GM12878 (cell line): Measurements from ENCODE around the gene PDE11A. TPM values are rescaled to one million over a fixed set of nuclear protein-coding genes. Genes with fewer than 3 reads are reported as not detected.

ENCODE experiments used
- ATAC-seq: fragments of 200-7000 bp; cut with Tn5 transposase; 3 replicates; pipeline ENCODE4 v1.9.1; 2020; ENCODE audit warnings: mild to moderate bottlenecking, moderate library complexity
- BruUV-seq: library from RNA; stranded (reverse); fragments of 400-500 nt; replicated peaks from 2 replicates; lab custom pipeline; 2021; lab: Mats Ljungman, UMichigan
- CTCF ChIA-PET: fragments of 300-600 bp; sonication (Branson Sonifier 250); formaldehyde crosslinking; extraction: SDS; loops from one replicate; lab custom pipeline; 2021; ENCODE audit warnings: inconsistent platforms; lab: Yijun Ruan, JAX
- POLR2A ChIA-PET: fragments of 350-600 bp; formaldehyde crosslinking; extraction: SDS; loops from one replicate; lab custom pipeline; 2021; ENCODE audit warnings: inconsistent platforms; lab: Charles Lee
- RAD21 ChIA-PET: fragments of 300-600 bp; sonication (Branson Sonifier 250); formaldehyde crosslinking; loops from one replicate; lab custom pipeline; 2023; ENCODE audit warnings: antibody characterized with exemption; ENCODE audit not compliant: unreplicated experiment; lab: Charles Lee
- SMC1A ChIA-PET: fragments of 300-600 bp; sonication (Branson Sonifier 250); formaldehyde crosslinking; loops from one replicate; lab custom pipeline; 2023; ENCODE audit not compliant: unreplicated experiment, uncharacterized antibody; lab: Charles Lee
- DNase-seq: peaks from one replicate; pipeline ENCODE4 v3.0.0-alpha.2; 2011; ENCODE audit warnings: low read depth, low spot score
- FAIRE-seq: peaks from 3 replicates; lab custom pipeline; 2011; peaks lifted over from hg19 to GRCh38; lab: Jason Lieb, UNC
- H2AFZ ChIP-seq: 2 replicates; pipeline ENCODE4 v1.6.0; 2011; ENCODE audit warnings: low read depth, low read length, control low read depth; ENCODE audit not compliant: control insufficient read depth
- H3K27ac ChIP-seq: 2 replicates; pipeline ENCODE4 v1.5.1; 2011; ENCODE audit warnings: control low read depth; ENCODE audit not compliant: control insufficient read depth, insufficient read depth
- H3K27me3 ChIP-seq, 2 experiments: replicated peaks in 1 of 2; 2 replicates each; pipeline versions ENCODE4 v1.6.0 to v1.6.1; 2011; ENCODE audit warnings: low read length in 1 of 2; ENCODE audit not compliant: control insufficient read depth in 2 of 2, insufficient read depth in 2 of 2
- H3K36me3 ChIP-seq, 2 experiments: 2 replicates each; pipeline ENCODE4 v1.5.1; 2011; ENCODE audit warnings: low read length in 1 of 2; ENCODE audit not compliant: control insufficient read depth in 2 of 2, insufficient read depth in 2 of 2
- H3K4me1 ChIP-seq: 2 replicates; pipeline ENCODE4 v1.6.1; 2011; ENCODE audit warnings: mild to moderate bottlenecking, low read length, moderate library complexity, mixed read lengths; ENCODE audit not compliant: control insufficient read depth, insufficient read depth
- H3K4me2 ChIP-seq: 2 replicates; pipeline ENCODE4 v1.6.0; 2011; ENCODE audit warnings: control low read depth; ENCODE audit not compliant: control insufficient read depth, insufficient read depth
- H3K4me3 ChIP-seq: fragments of 200-600 bp; sonication (generic); 2 replicates; pipeline ENCODE4 v1.5.1; 2016
- H3K79me2 ChIP-seq: 2 replicates; pipeline ENCODE4 v1.6.0; 2011; ENCODE audit warnings: low read length; ENCODE audit not compliant: control insufficient read depth, insufficient read depth
- H3K9ac ChIP-seq: 2 replicates; pipeline ENCODE4 v1.8.0; 2011; ENCODE audit warnings: low read length, control low read depth, mixed read lengths; ENCODE audit not compliant: control insufficient read depth, insufficient read depth
- H3K9me3 ChIP-seq: replicated peaks from 3 replicates; pipeline ENCODE4 v1.5.1; 2011; ENCODE audit warnings: mild to moderate bottlenecking, low read length; ENCODE audit not compliant: control insufficient read depth, insufficient read depth
- H4K20me1 ChIP-seq: 2 replicates; pipeline ENCODE4 v1.6.0; 2011; ENCODE audit not compliant: control insufficient read depth, insufficient read depth
- ATF7 ChIP-seq: fragments of 450-650 bp; IDR thresholded peaks from 2 replicates; pipeline ENCODE4 v1.6.1; 2016; ENCODE audit warnings: low read depth, mild to moderate bottlenecking
- CBX3 ChIP-seq: fragments of 200-600 bp; sonication (generic); IDR thresholded peaks from 2 replicates; pipeline ENCODE4 v1.6.1; 2016; ENCODE audit warnings: low read depth, borderline replicate concordance
- HDAC2 ChIP-seq: fragments of 200-600 bp; sonication (generic); IDR thresholded peaks from 2 replicates; pipeline ENCODE4 v1.6.1; 2017
- IKZF1 ChIP-seq: fragments of 450-650 bp; conservative IDR thresholded peaks from 2 replicates; pipeline ENCODE4 v1.6.1; 2017; ENCODE audit warnings: antibody characterized with exemption, mild to moderate bottlenecking
- POLR2AphosphoS5 ChIP-seq: IDR thresholded peaks from 2 replicates; pipeline ENCODE4 v1.6.1; 2011; ENCODE audit warnings: mild to moderate bottlenecking, low read length, inconsistent platforms
- WGBS: methylation state at CpG from one replicate; pipeline ENCODE4 v1.1.6; 2016; ENCODE audit warnings: low lambda C conversion rate; ENCODE audit not compliant: insufficient replicate concordance, insufficient coverage; ENCODE audit errors: missing lambda C conversion rate; 5-methylcytosine and 5-hydroxymethylcytosine counted together
- in situ Hi-C: fragments of 300-500 bp; cut with MboI; formaldehyde crosslinking; loops from 9 replicates; pipeline ENCODE4 v1.14.3; 2018; ENCODE audit warnings: mixed read lengths
- intact Hi-C: fragments of 100-400 bp; cut with micrococcal nuclease; formaldehyde crosslinking; loops from one replicate; pipeline ENCODE4 v1.14.2; 2022; ENCODE audit not compliant: unreplicated experiment
- polyA plus RNA-seq, 11 experiments: library from polyadenylated mRNA; depleted of rRNA in 4 of 11; unstranded in 6 of 11; stranded (reverse) in 5 of 11; fragments of >200 nt; fragmentation: Nextera tagmentation in 4 of 11; fragmentation: Illumina TruSeq in 1 of 11; extraction: Ambion mirVana in 4 of 11; extraction: Trizol in 1 of 11; gene quantifications; 1 replicate in 1 of 11; 2 replicates in 10 of 11; pipeline versions ENCODE4 v1.2.1 to v1.2.3, GENCODE V29; 2011 to 2016; ENCODE audit warnings: inconsistent platforms in 2 of 11, missing spikeins in 2 of 11, low read depth in 1 of 11
- total RNA-seq, 4 experiments: library from RNA; depleted of rRNA in 3 of 4; stranded (reverse); fragments of >200 nt in 3 of 4; fragmentation: Illumina TruSeq in 1 of 4; extraction: Trizol in 1 of 4; gene quantifications; 2 replicates each; pipeline versions ENCODE4 v1.2.1 to v1.2.3, GENCODE V29; 2013 to 2021
- TF ChIP-seq, protein P1 (sequence below): fragments of 450-650 bp; IDR thresholded peaks from 2 replicates; pipeline ENCODE4 v1.6.1; 2017; ENCODE audit warnings: mild to moderate bottlenecking

The PDE11A gene
- total and polyA plus RNA-seq, 10 of the 15 experiments (the other 5 are each of a cell fraction or from before 2014, with no cell fraction given): 0.01 to 0.17 (median 0.06) TPM; not detected in 5

- ChIA-PET RAD21 (no interaction called here), SMC1A (no interaction called here), CTCF (no interaction called here), POLR2A (no interaction called here)
- no peaks in the 10 kb centered on the region for H4K20me1 ChIP-seq
- FAIRE-seq (no peak), DNase-seq (no peak), ATAC-seq (no peak)
- H3K27me3 ChIP-seq: peaks cover 7 to 16% of the 10 kb centered on the region in 2 experiments
- H3K27ac ChIP-seq: no peak overlapping the region
- H2AFZ ChIP-seq: no peak overlapping the region
- no peak overlapping the region for H3K4me2 ChIP-seq
- H3K9me3 ChIP-seq: no peaks in the 10 kb centered on the region
- H3K4me1 ChIP-seq: no peaks in the 10 kb centered on the region
- no peak overlapping the region for H3K4me3 ChIP-seq
- intact Hi-C loops: no loop called here
- in situ Hi-C loops: no loop called here
- H3K9ac ChIP-seq: no peak overlapping the region
- no peaks in the 10 kb centered on the region for H3K36me3 ChIP-seq
- TF ChIP-seq POLR2AphosphoS5 (no peak), ATF7 (no peak), HDAC2 (no peak), CBX3 (no peak), IKZF1 (no peak)
- TF ChIP-seq, protein P1, sequence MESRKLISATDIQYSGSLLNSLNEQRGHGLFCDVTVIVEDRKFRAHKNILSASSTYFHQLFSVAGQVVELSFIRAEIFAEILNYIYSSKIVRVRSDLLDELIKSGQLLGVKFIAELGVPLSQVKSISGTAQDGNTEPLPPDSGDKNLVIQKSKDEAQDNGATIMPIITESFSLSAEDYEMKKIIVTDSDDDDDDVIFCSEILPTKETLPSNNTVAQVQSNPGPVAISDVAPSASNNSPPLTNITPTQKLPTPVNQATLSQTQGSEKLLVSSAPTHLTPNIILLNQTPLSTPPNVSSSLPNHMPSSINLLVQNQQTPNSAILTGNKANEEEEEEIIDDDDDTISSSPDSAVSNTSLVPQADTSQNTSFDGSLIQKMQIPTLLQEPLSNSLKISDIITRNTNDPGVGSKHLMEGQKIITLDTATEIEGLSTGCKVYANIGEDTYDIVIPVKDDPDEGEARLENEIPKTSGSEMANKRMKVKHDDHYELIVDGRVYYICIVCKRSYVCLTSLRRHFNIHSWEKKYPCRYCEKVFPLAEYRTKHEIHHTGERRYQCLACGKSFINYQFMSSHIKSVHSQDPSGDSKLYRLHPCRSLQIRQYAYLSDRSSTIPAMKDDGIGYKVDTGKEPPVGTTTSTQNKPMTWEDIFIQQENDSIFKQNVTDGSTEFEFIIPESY: no peak
- no peaks in the 10 kb centered on the region for H3K79me2 ChIP-seq
- 67% methylated on average over 1 of the region's 1 CpG for WGBS
- BruUV-seq: no TSS peak
Observed at GRCh38 chr2:178068823-178069454, 3.6 kb downstream of the PDE11A start.
